CD14-positive monocyte (primary cell): ENCODE results near the gene STARD7. TPM values are rescaled to one million over a fixed set of nuclear protein-coding genes. Genes with fewer than 3 reads are reported as not detected.
A peak's percentile ranks its signal among the peaks of the same experiment; 100 is the strongest.

ENCODE experiments used
- DNase-seq, 3 donors: peaks; one replicate each; pipeline ENCODE4 v3.0.0-alpha.2; 2011 to 2022
- H2AFZ ChIP-seq: 2 replicates; pipeline ENCODE4 v1.6.0; 2012; ENCODE audit warnings: mild to moderate bottlenecking, low read depth, low read length, inconsistent platforms; ENCODE audit not compliant: insufficient read depth, poor library complexity, severe bottlenecking
- H3K27ac ChIP-seq, 2 donors: 1 replicate in 1 of 2; 2 replicates in 1 of 2; pipeline ENCODE4 v1.5.1; 2012 to 2013; ENCODE audit warnings: low read length in 2 of 2, control low read depth in 1 of 2, inconsistent platforms in 1 of 2, low read depth in 1 of 2, mild to moderate bottlenecking in 1 of 2
- H3K27me3 ChIP-seq, 2 donors: one replicate each; pipeline versions ENCODE4 v1.6.0 to v1.6.1; 2011 to 2013; ENCODE audit warnings: low read length in 2 of 2; ENCODE audit not compliant: control insufficient read depth in 2 of 2, insufficient read depth in 2 of 2
- H3K36me3 ChIP-seq, 2 donors: replicated peaks in 1 of 2; 1 replicate in 1 of 2; 2 replicates in 1 of 2; pipeline versions ENCODE4 v1.5.1 to v1.6.1; 2012 to 2013; ENCODE audit warnings: low read length in 2 of 2, control low read depth in 1 of 2, inconsistent platforms in 1 of 2, mild to moderate bottlenecking in 1 of 2; ENCODE audit not compliant: insufficient read depth in 2 of 2, control insufficient read depth in 1 of 2
- H3K4me1 ChIP-seq, 2 donors: 1 replicate in 1 of 2; 2 replicates in 1 of 2; pipeline versions ENCODE4 v1.5.1 to v1.6.1; 2012 to 2013; ENCODE audit warnings: low read length in 2 of 2, control low read depth in 1 of 2, inconsistent platforms in 1 of 2, mild to moderate bottlenecking in 1 of 2, moderate library complexity in 1 of 2; ENCODE audit not compliant: insufficient read depth in 2 of 2, control insufficient read depth in 1 of 2
- H3K4me2 ChIP-seq: replicated peaks from 2 replicates; pipeline ENCODE3; 2012; ENCODE audit warnings: low read length, moderate library complexity, mild to moderate bottlenecking; ENCODE audit not compliant: poor library complexity, severe bottlenecking; ENCODE audit errors: extremely low read depth
- H3K4me3 ChIP-seq, 3 experiments: fragments of 200-600 bp in 1 of 3; sonication (generic) in 1 of 3; replicated peaks in 1 of 3; 1 replicate in 2 of 3; 2 replicates in 1 of 3; pipeline ENCODE4 v1.5.1; 2011 to 2013; ENCODE audit warnings: low read length in 3 of 3, mild to moderate bottlenecking in 3 of 3, control low read depth in 2 of 3, low read depth in 2 of 3, inconsistent platforms in 1 of 3, moderate library complexity in 1 of 3
- H3K79me2 ChIP-seq: 2 replicates; pipeline ENCODE4 v1.6.0; 2012; ENCODE audit warnings: mild to moderate bottlenecking, control low read depth, inconsistent platforms, low read length, moderate library complexity; ENCODE audit not compliant: insufficient read depth
- H3K9ac ChIP-seq: 2 replicates; pipeline ENCODE4 v1.6.0; 2017; ENCODE audit warnings: low read length, mild to moderate bottlenecking; ENCODE audit not compliant: insufficient read depth, poor library complexity, severe bottlenecking
- H3K9me3 ChIP-seq, 2 donors: replicated peaks in 1 of 2; 1 replicate in 1 of 2; 2 replicates in 1 of 2; pipeline versions ENCODE4 v1.5.1 to v1.6.1; 2012 to 2013; ENCODE audit warnings: low read length in 2 of 2, control low read depth in 1 of 2; ENCODE audit not compliant: control insufficient read depth in 1 of 2, insufficient read depth in 1 of 2
- H4K20me1 ChIP-seq: 2 replicates; pipeline ENCODE4 v1.6.0; 2012; ENCODE audit warnings: mild to moderate bottlenecking, low read length, control low read depth, moderate library complexity; ENCODE audit not compliant: insufficient read depth
- H3K27ac Mint-ChIP-seq, 7 donors: one replicate each; pipeline ENCODE4 v1.8.0; 2020; ENCODE audit warnings: mild to moderate bottlenecking in 7 of 7, mixed read lengths in 7 of 7, moderate library complexity in 6 of 7, inconsistent platforms in 2 of 7
- H3K27me3 Mint-ChIP-seq, 3 donors: one replicate each; pipeline ENCODE4 v1.8.0; 2021 to 2022; ENCODE audit warnings: low read depth in 3 of 3, mild to moderate bottlenecking in 3 of 3, mixed read lengths in 3 of 3, moderate library complexity in 3 of 3, inconsistent platforms in 1 of 3
- H3K36me3 Mint-ChIP-seq, 2 donors: one replicate each; pipeline ENCODE4 v1.8.0; 2020; ENCODE audit warnings: mixed read lengths in 2 of 2, inconsistent platforms in 1 of 2, mild to moderate bottlenecking in 1 of 2
- H3K4me1 Mint-ChIP-seq: one replicate; pipeline ENCODE4 v1.8.0; 2020; ENCODE audit warnings: mild to moderate bottlenecking, mixed read lengths
- H3K4me3 Mint-ChIP-seq, 2 donors: one replicate each; pipeline ENCODE4 v1.8.0; 2020; ENCODE audit warnings: mild to moderate bottlenecking in 2 of 2, mixed read lengths in 2 of 2, moderate library complexity in 1 of 2
- H3K9me3 Mint-ChIP-seq, 7 donors: one replicate each; pipeline ENCODE4 v1.8.0; 2020 to 2022; ENCODE audit warnings: mixed read lengths in 7 of 7, mild to moderate bottlenecking in 6 of 7, moderate library complexity in 6 of 7, inconsistent platforms in 2 of 7
- WGBS: methylation state at CpG from one replicate; pipeline ENCODE4 v1.1.5; 2013; ENCODE audit warnings: missing lambda C conversion rate; ENCODE audit not compliant: insufficient coverage; 5-methylcytosine and 5-hydroxymethylcytosine counted together
- intact Hi-C, 2 donors: fragments of 100-400 bp; cut with micrococcal nuclease; formaldehyde crosslinking; loops; one replicate each; pipeline versions ENCODE4 v1.15.0 to v1.15.1; 2023
- polyA plus RNA-seq, 3 donors: library from polyadenylated mRNA; depleted of rRNA in 1 of 3; unstranded in 2 of 3; stranded (reverse) in 1 of 3; fragments of 300-500 nt in 2 of 3; fragments of >200 nt in 1 of 3; fragmentation: Illumina TruSeq in 2 of 3; gene quantifications; 1 replicate in 2 of 3; 2 replicates in 1 of 3; pipeline ENCODE4 v1.2.3, GENCODE V29; 2012 to 2021
- TF ChIP-seq, protein P1 (sequence below): fragments of 200-600 bp; IDR thresholded peaks from one replicate; pipeline ENCODE4 v1.8.0; 2022; ENCODE audit warnings: antibody characterized with exemption, mild to moderate bottlenecking

STARD7 gene
- polyA plus RNA-seq, 3 donors, result 38.0 to 179 (median 172) TPM

DNA sequence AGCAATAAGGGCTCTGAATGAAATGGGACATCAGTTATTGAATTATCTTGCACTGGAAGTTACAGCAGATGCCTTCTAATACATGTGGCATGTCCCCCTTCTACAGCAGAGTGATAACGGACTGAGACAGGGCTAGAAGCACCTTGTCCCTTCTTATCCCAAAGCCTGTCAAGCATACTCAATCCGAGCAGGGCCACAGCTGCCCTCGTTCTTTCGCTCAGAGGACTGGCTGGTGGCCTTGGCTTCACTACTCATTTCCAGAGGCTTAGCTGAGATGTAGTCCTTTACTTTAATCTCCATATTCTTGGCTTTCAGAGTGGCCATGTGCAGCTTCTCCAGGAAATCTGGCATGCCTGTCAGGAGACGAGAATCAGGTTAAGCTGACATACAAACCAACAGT is 22.1 kb downstream of the STARD7 start:
- Mint-ChIP-seq H3K27ac (peak overlapping the region in 2 of 7 donors; percentile 38 to 41), H3K9me3 (peaks cover 0 to 2% (median 0%) of the 10 kb centered on the region in 7 donors), H3K36me3 (peaks cover 59 to 79% of the 10 kb centered on the region in 2 donors), H3K27me3 (no peaks in the 10 kb centered on the region), H3K4me1 (no peaks in the 10 kb centered on the region), H3K4me3 (no peak overlapping the region)
- Histone ChIP-seq H3K4me3 (no peak overlapping the region), H3K36me3 (peaks cover 62 to 79% of the 10 kb centered on the region in 2 donors), H3K79me2 (peaks cover 11% of the 10 kb centered on the region), H3K4me1 (no peaks in the 10 kb centered on the region), H3K4me2 (no peak overlapping the region), H4K20me1 (peaks cover 23% of the 10 kb centered on the region), H2AFZ (no peak overlapping the region), H3K27ac (no peak overlapping the region), H3K27me3 (no peaks in the 10 kb centered on the region), H3K9ac (no peak overlapping the region), H3K9me3 (no peaks in the 10 kb centered on the region)
- TF ChIP-seq, protein P1, sequence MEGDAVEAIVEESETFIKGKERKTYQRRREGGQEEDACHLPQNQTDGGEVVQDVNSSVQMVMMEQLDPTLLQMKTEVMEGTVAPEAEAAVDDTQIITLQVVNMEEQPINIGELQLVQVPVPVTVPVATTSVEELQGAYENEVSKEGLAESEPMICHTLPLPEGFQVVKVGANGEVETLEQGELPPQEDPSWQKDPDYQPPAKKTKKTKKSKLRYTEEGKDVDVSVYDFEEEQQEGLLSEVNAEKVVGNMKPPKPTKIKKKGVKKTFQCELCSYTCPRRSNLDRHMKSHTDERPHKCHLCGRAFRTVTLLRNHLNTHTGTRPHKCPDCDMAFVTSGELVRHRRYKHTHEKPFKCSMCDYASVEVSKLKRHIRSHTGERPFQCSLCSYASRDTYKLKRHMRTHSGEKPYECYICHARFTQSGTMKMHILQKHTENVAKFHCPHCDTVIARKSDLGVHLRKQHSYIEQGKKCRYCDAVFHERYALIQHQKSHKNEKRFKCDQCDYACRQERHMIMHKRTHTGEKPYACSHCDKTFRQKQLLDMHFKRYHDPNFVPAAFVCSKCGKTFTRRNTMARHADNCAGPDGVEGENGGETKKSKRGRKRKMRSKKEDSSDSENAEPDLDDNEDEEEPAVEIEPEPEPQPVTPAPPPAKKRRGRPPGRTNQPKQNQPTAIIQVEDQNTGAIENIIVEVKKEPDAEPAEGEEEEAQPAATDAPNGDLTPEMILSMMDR, result no peak
- intact Hi-C loops, result no loop called here
- no peak for DNase-seq
- WGBS, result 100% methylated on average over 4 of the region's 5 CpGs

DNA sequence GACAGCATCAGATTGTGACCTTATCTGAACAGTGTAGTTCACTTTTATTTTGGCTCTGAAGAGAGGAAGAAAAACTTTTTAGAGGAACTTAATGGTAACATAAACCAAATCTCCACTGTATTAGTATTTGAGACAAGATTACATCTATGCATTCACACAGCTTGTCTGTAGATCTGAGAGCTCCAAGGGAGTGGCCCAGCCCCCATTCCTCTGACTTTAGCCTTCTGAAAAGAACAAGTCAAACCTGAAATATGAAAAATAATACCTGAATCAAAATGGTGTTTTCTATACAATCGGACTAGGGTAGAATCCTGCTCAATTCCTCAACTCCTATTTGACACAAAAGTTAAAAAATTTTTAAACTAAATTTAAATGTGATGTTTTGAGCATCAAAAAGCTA is 23.1 kb downstream of the STARD7 start:
- H3K9me3 ChIP-seq, result no peaks in the 10 kb centered on the region

More for the DNA sequence above, 23.1 kb downstream of the STARD7 start:
- Histone ChIP-seq H3K4me1 (no peaks in the 10 kb centered on the region), H3K27ac (peak overlapping the region in 1 of 2 donors; percentile 11), H3K4me2 (no peak overlapping the region), H3K79me2 (peaks cover under 1% of the 10 kb centered on the region), H4K20me1 (peaks cover 21% of the 10 kb centered on the region), H3K9ac (no peak overlapping the region), H3K27me3 (no peaks in the 10 kb centered on the region), H3K4me3 (no peak overlapping the region), H2AFZ (no peak overlapping the region), H3K36me3 (peaks cover 52 to 69% of the 10 kb centered on the region in 2 donors)
- Mint-ChIP-seq H3K36me3 (peaks cover 50 to 68% of the 10 kb centered on the region in 2 donors), H3K27me3 (no peaks in the 10 kb centered on the region), H3K9me3 (peaks cover 0 to 2% (median 0%) of the 10 kb centered on the region in 7 donors), H3K4me3 (no peak overlapping the region), H3K27ac (no peak overlapping the region), H3K4me1 (peaks cover 3% of the 10 kb centered on the region)
- intact Hi-C loops, result no loop called here
- TF ChIP-seq, protein P1, result no peak
- WGBS, result no CpG with 5 or more reads among the region's 1 CpG
- no peak for DNase-seq
